Peyer's patch (tissue), 4 donors: ENCODE results near the gene RHOF. TPM values are rescaled to one million over a fixed set of nuclear protein-coding genes. Genes with fewer than 3 reads are reported as not detected.

ENCODE experiments used
- DNase-seq, 3 donors: peaks; one replicate each; pipeline ENCODE4 v3.0.0-alpha.2; 2017 to 2019
- H3K27ac ChIP-seq, 4 donors: fragments of 200-600 bp; sonication (generic); one replicate each; pipeline ENCODE4 v1.5.1; 2016 to 2019
- H3K27me3 ChIP-seq, 2 donors: fragments of 200-600 bp; sonication (generic); one replicate each; pipeline ENCODE4 v1.5.1; 2019
- H3K36me3 ChIP-seq, 3 donors: fragments of 200-600 bp; sonication (generic); one replicate each; pipeline ENCODE4 v1.5.1; 2016 to 2019
- H3K4me1 ChIP-seq, 4 donors: fragments of 200-600 bp; sonication (generic); one replicate each; pipeline ENCODE4 v1.5.1; 2016 to 2019
- H3K4me3 ChIP-seq, 4 donors: fragments of 200-600 bp; sonication (generic); 1 replicate in 3 of 4; 2 replicates in 1 of 4; pipeline ENCODE4 v1.5.1; 2016 to 2019; ENCODE audit warnings: mild to moderate bottlenecking in 1 of 4
- H3K9me3 ChIP-seq, 4 donors: fragments of 200-600 bp; sonication (generic); one replicate each; pipeline ENCODE4 v1.5.1; 2016 to 2019; ENCODE audit warnings: mild to moderate bottlenecking in 1 of 4
- POLR2A ChIP-seq, 2 donors: fragments of 450-650 bp; IDR thresholded peaks; one replicate each; pipeline ENCODE4 v1.5.1; 2017; ENCODE audit warnings: antibody characterized with exemption in 2 of 2, mild to moderate bottlenecking in 2 of 2, moderate library complexity in 2 of 2
- total RNA-seq, 4 donors: library from RNA; depleted of rRNA; stranded (reverse); fragments of >200 nt; gene quantifications; one replicate each; pipeline ENCODE4 v1.1.0, GENCODE V29; 2016
- TF ChIP-seq, protein P1 (sequence below), 6 experiments: fragments of 450-650 bp in 4 of 6; fragments of 200-600 bp in 2 of 6; sonication (generic) in 1 of 6; IDR thresholded peaks; one replicate each; pipeline ENCODE4 v1.5.1; 2017 to 2019; ENCODE audit warnings: antibody characterized with exemption in 6 of 6, mild to moderate bottlenecking in 3 of 6, moderate library complexity in 1 of 6

The RHOF gene
- total RNA-seq, 4 donors from 2014 or later = 31.4 to 134 (median 91.0) TPM

DNA sequence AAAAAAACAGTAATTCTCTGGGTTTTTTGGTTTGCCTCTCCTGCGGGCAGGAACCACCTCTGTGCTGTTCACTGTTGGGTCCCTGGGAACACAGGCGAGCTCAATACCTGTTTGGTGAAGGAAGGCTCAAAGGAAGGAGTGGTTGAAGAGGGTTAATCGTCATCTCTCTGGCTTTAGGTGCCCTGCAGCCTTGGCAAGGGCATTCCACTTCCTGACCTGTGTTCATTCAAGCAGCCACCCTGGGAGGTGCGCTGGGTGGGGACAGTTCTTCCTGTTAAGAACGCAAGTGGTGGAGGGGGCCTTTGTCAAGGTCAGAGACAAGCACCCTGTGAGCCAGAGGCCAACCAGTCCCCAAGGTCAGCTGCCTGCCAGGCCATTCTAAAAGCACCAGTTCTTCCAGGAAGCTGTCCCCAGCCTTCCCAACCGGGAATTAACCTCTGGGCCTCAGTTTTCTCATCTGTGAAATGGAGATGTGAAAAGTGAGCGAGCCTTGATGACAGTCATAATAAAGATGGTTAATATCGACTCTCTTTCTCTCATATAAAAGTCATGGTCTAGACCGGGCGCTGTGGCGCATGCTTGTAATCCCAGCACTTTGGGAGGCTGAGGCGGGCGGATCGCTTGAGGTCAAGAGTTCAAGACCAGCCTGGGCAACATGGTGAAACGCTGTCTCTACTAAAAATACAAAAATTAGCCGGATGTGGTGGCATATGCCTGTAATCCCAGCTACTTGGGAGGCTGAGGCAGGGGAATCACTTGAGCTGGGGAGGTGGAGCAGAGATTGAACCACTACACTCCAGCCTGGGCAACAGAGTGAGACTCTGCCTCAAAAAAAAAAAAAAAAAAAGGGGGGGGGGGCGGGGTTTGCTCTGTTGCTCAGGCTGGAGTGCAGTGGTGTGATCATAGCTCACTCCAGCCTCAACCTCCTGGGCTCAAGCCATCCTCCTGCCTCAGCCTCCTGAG is 6.1 kb downstream of the RHOF start:
- TF ChIP-seq POLR2A (IDR thresholded peaks at IDR 0.05) = no peak
- TF ChIP-seq, protein P1, sequence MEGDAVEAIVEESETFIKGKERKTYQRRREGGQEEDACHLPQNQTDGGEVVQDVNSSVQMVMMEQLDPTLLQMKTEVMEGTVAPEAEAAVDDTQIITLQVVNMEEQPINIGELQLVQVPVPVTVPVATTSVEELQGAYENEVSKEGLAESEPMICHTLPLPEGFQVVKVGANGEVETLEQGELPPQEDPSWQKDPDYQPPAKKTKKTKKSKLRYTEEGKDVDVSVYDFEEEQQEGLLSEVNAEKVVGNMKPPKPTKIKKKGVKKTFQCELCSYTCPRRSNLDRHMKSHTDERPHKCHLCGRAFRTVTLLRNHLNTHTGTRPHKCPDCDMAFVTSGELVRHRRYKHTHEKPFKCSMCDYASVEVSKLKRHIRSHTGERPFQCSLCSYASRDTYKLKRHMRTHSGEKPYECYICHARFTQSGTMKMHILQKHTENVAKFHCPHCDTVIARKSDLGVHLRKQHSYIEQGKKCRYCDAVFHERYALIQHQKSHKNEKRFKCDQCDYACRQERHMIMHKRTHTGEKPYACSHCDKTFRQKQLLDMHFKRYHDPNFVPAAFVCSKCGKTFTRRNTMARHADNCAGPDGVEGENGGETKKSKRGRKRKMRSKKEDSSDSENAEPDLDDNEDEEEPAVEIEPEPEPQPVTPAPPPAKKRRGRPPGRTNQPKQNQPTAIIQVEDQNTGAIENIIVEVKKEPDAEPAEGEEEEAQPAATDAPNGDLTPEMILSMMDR (IDR thresholded peaks at IDR 0.05) = no peak
- Histone ChIP-seq H3K4me1 (peaks cover 7 to 65% (median 48%) of the 10 kb centered on the region in 4 donors), H3K36me3 (no peaks in the 10 kb centered on the region), H3K27me3 (no peaks in the 10 kb centered on the region), H3K9me3 (no peaks in the 10 kb centered on the region), H3K4me3 (peak overlapping the region in 1 of 4 donors; percentile 3), H3K27ac (peak overlapping the region; percentile 80 to 97 (median 94))
- DNase-seq = peak in 2 of 3 donors; percentile 81 to 87

DNA sequence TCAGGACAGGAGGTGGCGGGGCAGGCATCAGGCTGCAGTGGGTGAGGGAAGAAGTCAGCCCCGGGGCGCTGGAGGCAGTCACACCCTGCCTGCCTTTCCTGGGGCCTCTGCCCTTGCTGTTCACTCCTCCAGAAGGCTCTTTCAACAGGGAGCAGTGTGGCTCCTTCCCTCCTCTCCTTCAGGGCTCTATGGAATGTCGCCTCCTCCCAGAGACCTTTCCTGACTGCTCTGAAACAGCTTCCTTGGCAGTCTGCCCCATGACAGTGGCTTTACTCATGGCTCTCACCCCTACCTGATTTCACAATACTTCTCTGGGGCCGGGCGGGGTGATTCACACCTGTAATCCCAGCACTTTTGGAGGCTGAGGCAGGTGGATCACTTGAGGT is 7.1 kb downstream of the RHOF start:
- Histone ChIP-seq H3K36me3 (no peaks in the 10 kb centered on the region), H3K27me3 (no peaks in the 10 kb centered on the region), H3K27ac (peak overlapping the region; percentile 75 to 97 (median 94)), H3K4me1 (peaks cover 7 to 64% (median 51%) of the 10 kb centered on the region in 4 donors), H3K4me3 (no peak overlapping the region), H3K9me3 (no peaks in the 10 kb centered on the region)
- DNase-seq = peak in 2 of 3 donors; percentile 82 to 94
- TF ChIP-seq, protein P1 (IDR thresholded peaks at IDR 0.05) = peak in 2 of 6 experiments; percentile 7 to 14
- peak in 1 of 2 donors; percentile 91 for TF ChIP-seq POLR2A (IDR thresholded peaks at IDR 0.05)

DNA sequence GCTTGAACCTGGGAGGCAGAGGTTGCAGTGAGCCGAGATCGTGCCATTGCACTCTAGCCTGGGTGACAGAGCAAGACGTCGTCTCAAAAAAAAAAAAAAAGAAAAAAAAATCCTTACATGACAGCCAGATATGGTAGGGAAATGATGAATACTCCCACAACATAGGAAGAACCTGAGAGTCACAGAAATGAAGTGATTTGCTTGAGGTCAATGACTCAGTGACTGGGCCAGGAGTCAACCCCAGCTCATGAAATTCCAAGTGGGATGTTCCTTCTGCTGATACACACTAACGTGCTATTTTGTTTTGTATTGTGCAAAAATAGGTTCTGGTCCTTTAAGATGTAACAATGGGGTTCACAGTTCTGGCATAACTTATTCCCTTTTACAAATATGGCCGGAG is 9.0 kb downstream of the RHOF start:
- Histone ChIP-seq H3K27ac (peak overlapping the region in 2 of 4 donors; percentile 42 to 64), H3K4me1 (peaks cover 7 to 53% (median 39%) of the 10 kb centered on the region in 4 donors), H3K27me3 (no peaks in the 10 kb centered on the region), H3K9me3 (no peaks in the 10 kb centered on the region), H3K36me3 (peaks cover 0 to 14% (median 0%) of the 10 kb centered on the region in 3 donors), H3K4me3 (peak overlapping the region in 1 of 4 donors; percentile 3)
- TF ChIP-seq POLR2A (IDR thresholded peaks at IDR 0.05) = no peak
- TF ChIP-seq, protein P1 (IDR thresholded peaks at IDR 0.05) = no peak
- DNase-seq = no peak

DNA sequence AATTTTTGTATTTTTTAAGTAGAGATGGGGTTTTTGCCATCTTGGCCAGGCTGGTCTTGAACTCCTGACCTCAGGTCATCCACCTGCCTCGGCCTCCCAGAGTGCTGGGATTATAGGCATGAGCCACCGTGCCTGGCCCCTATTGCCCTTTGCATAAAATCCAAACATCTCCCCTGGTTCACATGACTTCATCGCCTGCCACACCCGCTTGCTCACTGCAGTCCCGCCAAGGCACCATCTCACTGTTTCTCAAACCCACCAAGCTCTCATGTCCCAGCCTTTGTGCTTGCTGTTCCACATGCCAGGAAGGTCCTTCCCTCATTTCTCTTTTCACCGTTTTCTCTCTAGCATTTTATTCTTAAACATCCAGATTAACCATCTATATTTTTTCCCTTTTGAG is 9.7 kb downstream of the RHOF start:
- Histone ChIP-seq H3K36me3 (peaks cover 0 to 21% (median 0%) of the 10 kb centered on the region in 3 donors), H3K9me3 (no peaks in the 10 kb centered on the region), H3K27me3 (no peaks in the 10 kb centered on the region), H3K4me3 (no peak overlapping the region), H3K27ac (peak overlapping the region in 1 of 4 donors; percentile 17), H3K4me1 (peaks cover 7 to 50% (median 37%) of the 10 kb centered on the region in 4 donors)
- TF ChIP-seq, protein P1 (IDR thresholded peaks at IDR 0.05) = no peak
- TF ChIP-seq POLR2A (IDR thresholded peaks at IDR 0.05) = no peak
- DNase-seq = no peak

DNA sequence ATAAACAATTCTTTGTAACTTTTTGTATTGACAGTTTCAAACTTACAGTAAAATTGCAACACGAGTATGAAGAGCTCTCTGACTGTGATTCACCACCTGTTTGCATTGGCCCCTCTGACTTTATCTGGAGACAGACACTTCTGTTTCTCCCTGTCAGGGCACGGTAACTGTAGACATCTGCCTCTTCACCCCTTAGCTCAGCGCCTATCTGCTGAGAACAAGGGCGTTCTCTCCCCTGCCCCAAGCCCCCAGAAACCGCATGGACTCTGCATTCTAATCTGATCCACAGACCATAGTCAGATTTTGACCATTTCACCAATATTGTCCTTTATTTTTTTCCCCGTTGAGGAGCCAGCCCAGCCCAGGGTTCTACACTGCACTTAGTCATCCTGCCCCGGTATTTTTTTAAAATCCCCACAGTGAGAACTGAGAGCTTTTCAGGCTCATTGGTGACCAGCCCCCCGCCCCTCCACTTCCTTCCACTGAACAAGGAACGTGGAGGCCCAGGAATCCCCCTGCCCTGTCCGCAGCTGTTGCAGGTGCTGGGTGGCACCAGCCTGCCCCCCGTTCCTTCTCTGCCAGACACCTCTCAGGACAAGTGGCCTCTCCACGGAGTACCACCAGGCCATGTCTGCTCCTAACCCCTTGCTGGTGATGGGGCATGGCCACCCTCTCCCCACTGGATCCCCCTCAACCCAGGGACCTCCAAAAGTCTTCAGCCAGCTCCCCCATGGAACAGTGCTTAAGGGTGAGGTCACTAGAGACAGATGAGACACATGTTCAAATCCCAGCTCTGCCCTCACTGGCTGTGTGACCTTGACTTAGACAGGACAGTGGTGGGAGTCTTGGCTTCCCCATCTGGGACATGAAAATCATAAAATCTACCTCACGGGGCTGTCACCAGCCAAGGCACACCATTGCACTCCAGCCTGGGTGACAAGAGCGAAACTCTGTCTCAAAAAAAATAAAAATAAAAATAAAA is 11.2 kb downstream of the RHOF start:
- no peak for DNase-seq
- H3K36me3 ChIP-seq = peaks cover 0 to 25% (median 0%) of the 10 kb centered on the region in 3 donors
- TF ChIP-seq POLR2A (IDR thresholded peaks at IDR 0.05) = no peak
- TF ChIP-seq, protein P1 (IDR thresholded peaks at IDR 0.05) = no peak
- no peaks in the 10 kb centered on the region for H3K27me3 ChIP-seq
- H3K27ac ChIP-seq = peak overlapping the region; percentile 10 to 72 (median 28)
- H3K4me1 ChIP-seq = peaks cover 6 to 35% (median 28%) of the 10 kb centered on the region in 4 donors
- no peaks in the 10 kb centered on the region for H3K9me3 ChIP-seq
- peak overlapping the region in 1 of 4 donors; percentile 15 for H3K4me3 ChIP-seq
